K562 (cell line): ENCODE data around the gene NDUFA7. TPM values are rescaled to one million over a fixed set of nuclear protein-coding genes. Genes with fewer than 3 reads are reported as not detected.
A peak's percentile ranks its signal among the peaks of the same experiment; 100 is the strongest.

Experiments used
- ATAC-seq: fragments of 200-7000 bp; cut with Tn5 transposase; 3 replicates; pipeline ENCODE4 v1.9.1; 2020; ENCODE audit warnings: moderate library complexity
- Bru-seq: library from RNA; stranded (reverse); fragments of 400-500 nt; gene quantifications from one replicate; lab custom pipeline; 2021; lab: Mats Ljungman, UMichigan
- BruChase-seq, 2 experiments: library from RNA; stranded (reverse); fragments of 400-500 nt; gene quantifications; one replicate each; lab custom pipeline; 2021; lab: Mats Ljungman, UMichigan
- BruUV-seq: library from RNA; stranded (reverse); fragments of 400-500 nt; replicated peaks from 2 replicates; lab custom pipeline; 2021; lab: Mats Ljungman, UMichigan
- CTCF ChIA-PET: fragments of 300-600 bp; formaldehyde crosslinking; extraction: SDS; loops from one replicate; lab custom pipeline; 2021; ENCODE audit warnings: low intra/inter-chr PET ratio; lab: Yijun Ruan, JAX
- POLR2A ChIA-PET: fragments of 300-600, 350-650 bp; sonication (Branson Sonifier 250); formaldehyde crosslinking; extraction: SDS; loops from one replicate; lab custom pipeline; 2021; ENCODE audit warnings: antibody characterized with exemption, inconsistent platforms; lab: Yijun Ruan, JAX
- DNase-seq, 4 experiments: peaks; one replicate each; pipeline versions ENCODE4 v3.0.0 to v3.0.0-alpha.2; 2011 to 2018; ENCODE audit warnings: low spot score in 3 of 4, mixed read lengths in 3 of 4; ENCODE audit errors: extremely low read depth in 1 of 4
- FAIRE-seq: peaks from 2 replicates; lab custom pipeline; 2011; peaks lifted over from hg19 to GRCh38; lab: Jason Lieb, UNC
- H2AFZ ChIP-seq: 2 replicates; pipeline ENCODE4 v1.6.0; 2011; ENCODE audit warnings: low read depth, low read length, control low read depth, inconsistent platforms
- H3K27ac ChIP-seq: fragments of 200-600 bp; 3 replicates; pipeline ENCODE4 v1.8.0; 2011; ENCODE audit warnings: low read depth, mild to moderate bottlenecking, control low read depth, inconsistent platforms, low read length, moderate library complexity, mixed read lengths; ENCODE audit errors: extremely low read depth
- H3K27me3 ChIP-seq, 2 experiments: fragments of 300-600 bp in 1 of 2; 2 replicates in 1 of 2; 3 replicates in 1 of 2; pipeline versions ENCODE4 v1.6.0 to v1.8.0; 2011; ENCODE audit warnings: inconsistent platforms in 2 of 2, low read length in 2 of 2, mild to moderate bottlenecking in 1 of 2, mixed read lengths in 1 of 2, moderate library complexity in 1 of 2; ENCODE audit not compliant: control insufficient read depth in 2 of 2, insufficient read depth in 2 of 2
- H3K36me3 ChIP-seq: fragments of 300-600 bp; 3 replicates; pipeline ENCODE4 v1.8.0; 2011; ENCODE audit warnings: mild to moderate bottlenecking, low read length, inconsistent platforms; ENCODE audit not compliant: control insufficient read depth, insufficient read depth
- H3K4me1 ChIP-seq, 2 experiments: fragments of 200-600 bp in 1 of 2; replicated peaks in 1 of 2; 2 replicates in 1 of 2; 3 replicates in 1 of 2; pipeline versions ENCODE4 v1.5.1 to v1.8.0; 2011; ENCODE audit warnings: inconsistent platforms in 2 of 2, low read length in 2 of 2, mild to moderate bottlenecking in 1 of 2, mixed read lengths in 1 of 2, moderate library complexity in 1 of 2; ENCODE audit not compliant: control insufficient read depth in 2 of 2, insufficient read depth in 2 of 2
- H3K4me2 ChIP-seq: 2 replicates; pipeline ENCODE4 v1.6.1; 2011; ENCODE audit warnings: low read length, control low read depth, inconsistent platforms, mixed read lengths; ENCODE audit not compliant: insufficient read depth
- H3K4me3 ChIP-seq: fragments of 200-600 bp; sonication (generic), shearing (Covaris generic); 2 replicates; pipeline ENCODE4 v1.5.1; 2016; ENCODE audit warnings: control low read depth, inconsistent platforms
- H3K79me2 ChIP-seq: fragments of 200-600 bp; 3 replicates; pipeline ENCODE4 v1.8.0; 2011; ENCODE audit warnings: low read length, inconsistent platforms; ENCODE audit not compliant: control insufficient read depth, insufficient read depth
- H3K9ac ChIP-seq, 2 experiments: 2 replicates each; pipeline versions ENCODE4 v1.6.0 to v1.6.1; 2011; ENCODE audit warnings: low read depth in 2 of 2, low read length in 2 of 2, control low read depth in 1 of 2, inconsistent platforms in 1 of 2, mild to moderate bottlenecking in 1 of 2, mixed read lengths in 1 of 2; ENCODE audit not compliant: insufficient read depth in 1 of 2
- H3K9me1 ChIP-seq: one replicate; pipeline ENCODE4 v1.6.0; 2011; ENCODE audit warnings: inconsistent platforms, mild to moderate bottlenecking, low read length, moderate library complexity; ENCODE audit not compliant: control insufficient read depth, insufficient read depth
- H3K9me3 ChIP-seq: replicated peaks from 2 replicates; pipeline ENCODE4 v1.5.1; 2011; ENCODE audit warnings: low read depth, low read length, inconsistent platforms; ENCODE audit not compliant: control insufficient read depth, insufficient read depth
- H4K20me1 ChIP-seq: replicated peaks from 2 replicates; pipeline ENCODE4 v1.6.1; 2011; ENCODE audit warnings: low read length, inconsistent platforms, mixed read lengths; ENCODE audit not compliant: control insufficient read depth, insufficient read depth
- CCNT2 ChIP-seq: IDR thresholded peaks from 2 replicates; pipeline ENCODE4 v1.6.1; 2011; ENCODE audit warnings: borderline replicate concordance, low read depth, mild to moderate bottlenecking, moderate library complexity, mixed read lengths, low read length; ENCODE audit not compliant: insufficient read length; ENCODE audit errors: extremely low read depth
- ID3 ChIP-seq, 2 experiments: fragments of 250-450 bp in 1 of 2; fragments of 450-650 bp in 1 of 2; sonication (Bioruptor Pico) in 1 of 2; IDR thresholded peaks; 2 replicates each; pipeline versions ENCODE4 v1.6.1 to v1.8.0; 2016 to 2021; ENCODE audit warnings: mild to moderate bottlenecking in 2 of 2, moderate library complexity in 2 of 2, missing compliant biosample characterization in 1 of 2, missing genetic modification characterization in 1 of 2
- KDM5B ChIP-seq: fragments of 200-600 bp; sonication (generic); IDR thresholded peaks from 2 replicates; pipeline ENCODE4 v1.6.1; 2012; ENCODE audit warnings: low read depth, mild to moderate bottlenecking, moderate library complexity, low read length, control low read depth, inconsistent platforms; ENCODE audit not compliant: insufficient replicate concordance
- MEIS2 ChIP-seq: fragments of 450-650 bp; IDR thresholded peaks from 2 replicates; pipeline ENCODE4 v1.6.1; 2014; ENCODE audit warnings: mild to moderate bottlenecking; ENCODE audit not compliant: partially characterized antibody
- RAD51 ChIP-seq: fragments of 450-650 bp; IDR thresholded peaks from 2 replicates; pipeline ENCODE4 v1.7.1; 2016; ENCODE audit warnings: low read depth, mild to moderate bottlenecking, borderline replicate concordance
- SP2 ChIP-seq: IDR thresholded peaks from 2 replicates; pipeline ENCODE4 v1.6.1; 2011; ENCODE audit warnings: mild to moderate bottlenecking, low read depth, low read length, moderate library complexity; ENCODE audit not compliant: poor library complexity, severe bottlenecking; ENCODE audit errors: extremely low read depth
- TBL1XR1 ChIP-seq, 2 experiments: IDR thresholded peaks; 2 replicates each; pipeline ENCODE4 v1.6.1; 2012; ENCODE audit warnings: improper control_type of control experiment in 2 of 2, low read length in 2 of 2, mild to moderate bottlenecking in 1 of 2
- TGIF2 ChIP-seq: sonication (generic); formaldehyde crosslinking; IDR thresholded peaks from 2 replicates; pipeline ENCODE4 v1.8.1; 2022; ENCODE audit warnings: mild to moderate bottlenecking, missing genetic modification reagents, moderate library complexity
- ZBTB34 ChIP-seq: fragments of 250-450 bp; sonication (Bioruptor Pico); IDR thresholded peaks from 2 replicates; pipeline ENCODE4 v1.8.0; 2021; ENCODE audit warnings: mild to moderate bottlenecking, moderate library complexity
- WGBS: fragments of 100-300 bp; shearing (Covaris generic); methylation state at CpG from one replicate; pipeline ENCODE4 v1.1.6; 2016; ENCODE audit warnings: low coverage, mixed read lengths; ENCODE audit not compliant: insufficient coverage; ENCODE audit errors: missing lambda C conversion rate; 5-methylcytosine and 5-hydroxymethylcytosine counted together
- in situ Hi-C: fragments of 300-500 bp; cut with MboI; formaldehyde crosslinking; loops from 4 replicates; pipeline ENCODE4 v1.15.0; 2018; ENCODE audit warnings: inconsistent platforms, mixed read lengths
- intact Hi-C: fragments of 100-400 bp; cut with micrococcal nuclease; formaldehyde crosslinking; loops from 2 replicates; pipeline ENCODE4 v1.14.2; 2022
- long read RNA-seq, 3 experiments: library from polyadenylated mRNA in 2 of 3; library from RNA in 1 of 3; unstranded in 2 of 3; stranded (forward) in 1 of 3; transcript quantifications; one replicate each; pipeline ENCODE4 v2.0.0, GENCODE V29; 2019 to 2022
- polyA minus RNA-seq, 3 experiments: library from RNA; depleted of rRNA, polyadenylated mRNA; stranded (reverse); fragments of >200 nt; gene quantifications; 2 replicates each; pipeline ENCODE4 v1.2.3, GENCODE V29; 2011
- polyA plus RNA-seq, 8 experiments: library from polyadenylated mRNA; depleted of rRNA in 4 of 8; stranded (reverse) in 5 of 8; unstranded in 3 of 8; fragments of >200 nt; fragmentation: Nextera tagmentation in 2 of 8; fragmentation: Illumina TruSeq in 1 of 8; extraction: Ambion mirVana in 2 of 8; extraction: Trizol in 1 of 8; gene quantifications; 2 replicates each; pipeline versions ENCODE4 v1.2.1 to v1.2.3, GENCODE V29; 2011 to 2014; ENCODE audit warnings: inconsistent platforms in 1 of 8, missing spikeins in 1 of 8
- total RNA-seq, 7 experiments: library from RNA; depleted of rRNA in 6 of 7; stranded (reverse); fragments of >200 nt in 6 of 7; fragmentation: Illumina TruSeq in 2 of 7; extraction: Trizol in 2 of 7; gene quantifications; 2 replicates each; pipeline versions ENCODE4 v1.2.1 to v1.2.3, GENCODE V29; 2011 to 2021; ENCODE audit warnings: low replicate concordance in 1 of 7

NDUFA7 gene
- total RNA-seq (2011; cell fraction: chromatin; rRNA removed; ENCODE audit: low replicate concordance) = 14.3 and 43.7 TPM in 2 replicates
- 43.4 and 46.7 TPM in 2 replicates for total RNA-seq (2011; cell fraction: nucleolus; rRNA removed)
- 37.7 and 37.8 TPM in 2 replicates for total RNA-seq (2011; cell fraction: nucleoplasm; rRNA removed)
- 114 and 148 TPM in 2 replicates for total RNA-seq (2014; rRNA removed)
- 49.8 and 70.8 TPM in 2 replicates for total RNA-seq (2014; rRNA removed; fragmentation: Illumina TruSeq; extraction: Trizol)
- total RNA-seq (2015; rRNA removed; fragmentation: Illumina TruSeq; extraction: Trizol) = 134 and 142 TPM in 2 replicates
- 101 and 105 TPM in 2 replicates for total RNA-seq (2021)
- polyA plus RNA-seq (2011; rRNA removed) = 79.6 and 135 TPM in 2 replicates
- polyA plus RNA-seq (2011; cell fraction: cytosol; rRNA removed) = 201 and 321 TPM in 2 replicates
- 93.7 and 110 TPM in 2 replicates for polyA plus RNA-seq (2011; cell fraction: nucleus; rRNA removed)
- 150 and 163 TPM in 2 replicates for polyA plus RNA-seq (2012)
- 212 and 228 TPM in 2 replicates for polyA plus RNA-seq (2014; fragmentation: Illumina TruSeq; extraction: Trizol)
- polyA plus RNA-seq (2014; fragmentation: Nextera tagmentation; extraction: Ambion mirVana) = 100 to 1,000 TPM; 312 to 348 TPM
- 152 and 187 TPM in 2 replicates for polyA plus RNA-seq (2014; rRNA removed)
- 23.9 and 35.3 TPM in 2 replicates for polyA minus RNA-seq (2011; rRNA and poly(A)+ RNA removed)
- polyA minus RNA-seq (2011; cell fraction: cytosol; rRNA and poly(A)+ RNA removed) = 67.7 and 108 TPM in 2 replicates
- 13.7 and 28.9 TPM in 2 replicates for polyA minus RNA-seq (2011; cell fraction: nucleus; rRNA and poly(A)+ RNA removed)
- Bru-seq, nascent RNA = percentile 71 among the genes with signal in this experiment
- percentile 81 among the genes with signal in this experiment for BruChase-seq, experiment 1, labeled RNA remaining after a 2-hour chase
- percentile 69 among the genes with signal in this experiment for BruChase-seq, experiment 2, labeled RNA remaining after a 6-hour chase
- long read RNA-seq, experiment 1, transcript NDUFA7-201 (4 exons, 601 nt) = major isoform, 132 of 180 reads
- long read RNA-seq, experiment 1, partial matches to known transcripts = 39 of 180 reads
- long read RNA-seq, experiment 1, other reads (novel, unspliced or antisense) = 2 of 180 reads
- long read RNA-seq, experiment 2, transcript NDUFA7-202 (5 exons, 569 nt) = minor isoform, 5 of 135 reads
- long read RNA-seq, experiment 2, transcript NDUFA7-201 (4 exons, 601 nt) = major isoform, 123 of 135 reads
- long read RNA-seq, experiment 2, partial matches to known transcripts = 5 of 135 reads
- long read RNA-seq, experiment 2, other reads (novel, unspliced or antisense) = 0 of 135 reads
- long read RNA-seq, experiment 3, transcript NDUFA7-201 (4 exons, 601 nt) = major isoform, 200 of 204 reads
- long read RNA-seq, experiment 3, partial matches to known transcripts = 3 of 204 reads
- long read RNA-seq, experiment 3, other reads (novel, unspliced or antisense) = 0 of 204 reads

- Histone ChIP-seq H3K4me3 (peak within 1 kb of the TSS; percentile 99), H2AFZ (peak within 1 kb of the TSS; percentile 86), H3K9me1 (no peaks in the 10 kb centered on the region), H3K9ac (peak within 1 kb of the TSS; percentile 99 to 100), H4K20me1 (peaks cover 26% of the 10 kb centered on the region; the same call in 1 of the 2 replicates), H3K36me3 (peaks cover 49% of the 10 kb centered on the region), H3K27ac (peak within 1 kb of the TSS; percentile 94), H3K4me1 (peaks cover 17 to 28% of the 10 kb centered on the region in 2 experiments), H3K27me3 (no peaks in the 10 kb centered on the region), H3K4me2 (peak within 1 kb of the TSS; percentile 99), H3K9me3 (no peaks in the 10 kb centered on the region), H3K79me2 (peaks cover 50% of the 10 kb centered on the region)
- POLR2A ChIA-PET = interaction anchor here (0.6 to 3.8 kb wide), 29 partner anchors 10 to 394 kb away, joined by 3 to 20 read pairs (median 4); partner anchors contain the start of genes RAB11B, TIMM44 and ZNF414
- WGBS = under 1% methylated on average over 62 of the region's 72 CpGs
- BruUV-seq = TSS peak; percentile 87
- intact Hi-C loops = loop anchor here (1.0 to 10.0 kb wide), 2 partner anchors 22 to 57 kb away; partner anchors contain the start of gene KANK3
- ATAC-seq (peak; percentile 90), FAIRE-seq (peak; percentile 92), DNase-seq (peak; percentile 92 to 97 (median 94))
- CTCF ChIA-PET = interaction anchor here (0.5 to 0.9 kb wide), 4 partner anchors 163 to 407 kb away, joined by 3 read pairs; no protein-coding TSS in a partner anchor
- in situ Hi-C loops = no loop called here
- TF ChIP-seq TBL1XR1 (IDR thresholded peaks at IDR 0.05; ENCODE audit: low read length in 2 of 2) = peak in 1 of 2 experiments; percentile 75; a peak in 2 of 4 replicates
- no peak for TF ChIP-seq ZBTB34 (CRISPR knock-in tag)
- TF ChIP-seq CCNT2 = peak; percentile 62
- no peak for TF ChIP-seq SP2
- peak; percentile 93 for TF ChIP-seq RAD51
- no peak for TF ChIP-seq MEIS2
- no peak for TF ChIP-seq ID3 (CRISPR knock-in tag; IDR thresholded peaks at IDR 0.05)
- TF ChIP-seq ID3 (tag; IDR thresholded peaks at IDR 0.05) = 0 out of 2 replicates have a peak, but pooled peaks have one; percentile 15
- TF ChIP-seq TGIF2 = no peak
- peak; percentile 89 for TF ChIP-seq KDM5B
Measured at GRCh38 chr19:8321067-8321985, at the start of gene NDUFA7, which contains the start of gene RPS28. NDUFA7 (minus strand) TSS chr19:8321375; CDS start chr19:8321358, 17 bp downstream. RPS28 (plus strand) TSS chr19:8321496; CDS start chr19:8321531, 35 bp downstream.
